Liver (tissue), 3 donors: ENCODE data around the gene BSDC1.

Source experiments
- GABPA ChIP-seq, 2 donors: IDR thresholded peaks in 1 of 2; conservative IDR thresholded peaks in 1 of 2; 2 replicates each; pipeline ENCODE4 v1.6.1; 2016; ENCODE audit warnings: antibody characterized with exemption in 2 of 2, mild to moderate bottlenecking in 1 of 2, moderate library complexity in 1 of 2
- HNF4A ChIP-seq, 2 donors: conservative IDR thresholded peaks; 2 replicates each; pipeline ENCODE4 v1.6.1; 2016; ENCODE audit warnings: antibody characterized with exemption in 2 of 2, mild to moderate bottlenecking in 2 of 2
- JUND ChIP-seq, 2 donors: IDR thresholded peaks; 2 replicates each; pipeline ENCODE4 v1.6.1; 2016; ENCODE audit warnings: antibody characterized with exemption in 2 of 2
- NR2F2 ChIP-seq: IDR thresholded peaks from 2 replicates; pipeline ENCODE4 v1.6.1; 2016; ENCODE audit warnings: antibody characterized with exemption
- RAD21 ChIP-seq, 2 donors: IDR thresholded peaks; 2 replicates each; pipeline ENCODE4 v1.6.1; 2016; ENCODE audit warnings: antibody characterized with exemption in 2 of 2, mild to moderate bottlenecking in 2 of 2
- REST ChIP-seq: IDR thresholded peaks from 2 replicates; pipeline ENCODE4 v1.6.1; 2016; ENCODE audit warnings: antibody characterized with exemption, mild to moderate bottlenecking
- RXRA ChIP-seq, 2 donors: IDR thresholded peaks; 2 replicates each; pipeline ENCODE4 v1.6.1; 2017 to 2018; ENCODE audit warnings: antibody characterized with exemption in 2 of 2, mild to moderate bottlenecking in 1 of 2
- SP1 ChIP-seq: IDR thresholded peaks from 2 replicates; pipeline ENCODE4 v1.6.1; 2018; ENCODE audit warnings: antibody characterized with exemption, mild to moderate bottlenecking
- TAF1 ChIP-seq: conservative IDR thresholded peaks from 2 replicates; pipeline ENCODE4 v1.6.1; 2016; ENCODE audit warnings: antibody characterized with exemption, mild to moderate bottlenecking
- YY1 ChIP-seq: IDR thresholded peaks from 2 replicates; pipeline ENCODE4 v1.6.1; 2016; ENCODE audit warnings: antibody characterized with exemption, mild to moderate bottlenecking
- TF ChIP-seq, protein P1 (sequence below): fragments of 150-350 bp; IDR thresholded peaks from 2 replicates; pipeline ENCODE4 v1.5.1; 2017; ENCODE audit warnings: improper control_type of control experiment, low read depth, low read length; ENCODE audit not compliant: missing input control
- TF ChIP-seq, protein P2 (sequence below): IDR thresholded peaks from 2 replicates; pipeline ENCODE4 v1.6.1; 2016; ENCODE audit warnings: antibody characterized with exemption
- TF ChIP-seq, protein P3 (sequence below): IDR thresholded peaks from 2 replicates; pipeline ENCODE4 v1.6.1; 2016; ENCODE audit warnings: antibody characterized with exemption
- TF ChIP-seq, protein P4 (sequence below): IDR thresholded peaks from 2 replicates; pipeline ENCODE4 v1.6.1; 2016; ENCODE audit warnings: antibody characterized with exemption
- donor health status: healthy.
- donor health status: healthy.

- TF ChIP-seq, protein P1, sequence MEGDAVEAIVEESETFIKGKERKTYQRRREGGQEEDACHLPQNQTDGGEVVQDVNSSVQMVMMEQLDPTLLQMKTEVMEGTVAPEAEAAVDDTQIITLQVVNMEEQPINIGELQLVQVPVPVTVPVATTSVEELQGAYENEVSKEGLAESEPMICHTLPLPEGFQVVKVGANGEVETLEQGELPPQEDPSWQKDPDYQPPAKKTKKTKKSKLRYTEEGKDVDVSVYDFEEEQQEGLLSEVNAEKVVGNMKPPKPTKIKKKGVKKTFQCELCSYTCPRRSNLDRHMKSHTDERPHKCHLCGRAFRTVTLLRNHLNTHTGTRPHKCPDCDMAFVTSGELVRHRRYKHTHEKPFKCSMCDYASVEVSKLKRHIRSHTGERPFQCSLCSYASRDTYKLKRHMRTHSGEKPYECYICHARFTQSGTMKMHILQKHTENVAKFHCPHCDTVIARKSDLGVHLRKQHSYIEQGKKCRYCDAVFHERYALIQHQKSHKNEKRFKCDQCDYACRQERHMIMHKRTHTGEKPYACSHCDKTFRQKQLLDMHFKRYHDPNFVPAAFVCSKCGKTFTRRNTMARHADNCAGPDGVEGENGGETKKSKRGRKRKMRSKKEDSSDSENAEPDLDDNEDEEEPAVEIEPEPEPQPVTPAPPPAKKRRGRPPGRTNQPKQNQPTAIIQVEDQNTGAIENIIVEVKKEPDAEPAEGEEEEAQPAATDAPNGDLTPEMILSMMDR: no peak
- TF ChIP-seq, protein P2, sequence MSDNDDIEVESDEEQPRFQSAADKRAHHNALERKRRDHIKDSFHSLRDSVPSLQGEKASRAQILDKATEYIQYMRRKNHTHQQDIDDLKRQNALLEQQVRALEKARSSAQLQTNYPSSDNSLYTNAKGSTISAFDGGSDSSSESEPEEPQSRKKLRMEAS: no peak
- TF ChIP-seq RXRA (IDR thresholded peaks at IDR 0.05) (no peak), YY1 (no peak), JUND (IDR thresholded peaks at IDR 0.05) (no peak), REST (no peak), NR2F2 (no peak), SP1 (no peak), GABPA (IDR thresholded peaks at IDR 0.05 in 1 of 2, conservative IDR thresholded peaks at IDR 0.05 in 1 of 2) (no peak), TAF1 (no peak), HNF4A (conservative IDR thresholded peaks at IDR 0.05) (no peak), RAD21 (IDR thresholded peaks at IDR 0.05) (no peak)
- TF ChIP-seq, protein P3, sequence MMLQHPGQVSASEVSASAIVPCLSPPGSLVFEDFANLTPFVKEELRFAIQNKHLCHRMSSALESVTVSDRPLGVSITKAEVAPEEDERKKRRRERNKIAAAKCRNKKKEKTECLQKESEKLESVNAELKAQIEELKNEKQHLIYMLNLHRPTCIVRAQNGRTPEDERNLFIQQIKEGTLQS: no peak
- TF ChIP-seq, protein P4, sequence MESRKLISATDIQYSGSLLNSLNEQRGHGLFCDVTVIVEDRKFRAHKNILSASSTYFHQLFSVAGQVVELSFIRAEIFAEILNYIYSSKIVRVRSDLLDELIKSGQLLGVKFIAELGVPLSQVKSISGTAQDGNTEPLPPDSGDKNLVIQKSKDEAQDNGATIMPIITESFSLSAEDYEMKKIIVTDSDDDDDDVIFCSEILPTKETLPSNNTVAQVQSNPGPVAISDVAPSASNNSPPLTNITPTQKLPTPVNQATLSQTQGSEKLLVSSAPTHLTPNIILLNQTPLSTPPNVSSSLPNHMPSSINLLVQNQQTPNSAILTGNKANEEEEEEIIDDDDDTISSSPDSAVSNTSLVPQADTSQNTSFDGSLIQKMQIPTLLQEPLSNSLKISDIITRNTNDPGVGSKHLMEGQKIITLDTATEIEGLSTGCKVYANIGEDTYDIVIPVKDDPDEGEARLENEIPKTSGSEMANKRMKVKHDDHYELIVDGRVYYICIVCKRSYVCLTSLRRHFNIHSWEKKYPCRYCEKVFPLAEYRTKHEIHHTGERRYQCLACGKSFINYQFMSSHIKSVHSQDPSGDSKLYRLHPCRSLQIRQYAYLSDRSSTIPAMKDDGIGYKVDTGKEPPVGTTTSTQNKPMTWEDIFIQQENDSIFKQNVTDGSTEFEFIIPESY: no peak
These were observed 56.2 kb downstream of the BSDC1 start for GRCh38 chr1:32337855-32338636.
